Kidney (tissue), 14 donors: ENCODE measurements around the gene TTBK2. TPM values are rescaled to one million over a fixed set of nuclear protein-coding genes. Genes with fewer than 3 reads are reported as not detected.

Experiments used
- DNase-seq, 5 donors: peaks; one replicate each; pipeline ENCODE4 v3.0.0-alpha.2; 2013 to 2020
- FAIRE-seq: peaks from 2 replicates; lab custom pipeline; 2012; peaks lifted over from hg19 to GRCh38; lab: Jason Lieb, UNC
- H3K27ac ChIP-seq, 2 donors: one replicate each; pipeline ENCODE4 v1.7.0; 2013; ENCODE audit warnings: low read depth in 2 of 2, low read length in 2 of 2, inconsistent platforms in 1 of 2
- H3K27me3 ChIP-seq: one replicate; pipeline ENCODE4 v1.7.1; 2013; ENCODE audit warnings: low read length, inconsistent platforms; ENCODE audit not compliant: control insufficient read depth, insufficient read depth
- H3K36me3 ChIP-seq, 3 donors: one replicate each; pipeline versions ENCODE4 v1.7.0 to v1.7.1; 2013; ENCODE audit warnings: low read length in 3 of 3, control low read depth in 1 of 3, inconsistent platforms in 1 of 3; ENCODE audit not compliant: insufficient read depth in 3 of 3, control insufficient read depth in 2 of 3
- H3K4me1 ChIP-seq, 3 donors: one replicate each; pipeline versions ENCODE4 v1.7.0 to v1.7.1; 2013; ENCODE audit warnings: low read length in 3 of 3, inconsistent platforms in 1 of 3, low read depth in 1 of 3; ENCODE audit not compliant: control insufficient read depth in 2 of 3, insufficient read depth in 2 of 3
- H3K4me3 ChIP-seq, 3 donors: one replicate each; pipeline versions ENCODE4 v1.7.0 to v1.8.1; 2013; ENCODE audit warnings: low read length in 3 of 3, control low read depth in 1 of 3, inconsistent platforms in 1 of 3
- H3K9ac ChIP-seq, 3 donors: one replicate each; pipeline versions ENCODE4 v1.7.0 to v1.7.1; 2013; ENCODE audit warnings: low read length in 3 of 3, control low read depth in 1 of 3, inconsistent platforms in 1 of 3
- H3K9me3 ChIP-seq, 3 donors: one replicate each; pipeline versions ENCODE4 v1.7.0 to v1.7.1; 2013; ENCODE audit warnings: low read length in 3 of 3, control low read depth in 1 of 3, inconsistent platforms in 1 of 3; ENCODE audit not compliant: control insufficient read depth in 2 of 3, insufficient read depth in 1 of 3
- intact Hi-C: fragments of 100-400 bp; cut with DNase I; formaldehyde crosslinking; loops from one replicate; pipeline ENCODE4 v1.11.1; 2022
- polyA plus RNA-seq: library from polyadenylated mRNA; stranded (reverse); fragments of 350-450 nt; fragmentation: Illumina TruSeq; extraction: RNeasy Lipid Tissue Mini Kit (QIAGEN cat#74804); gene quantifications from one replicate; pipeline ENCODE4 v1.2.3, GENCODE V29; 2014; ENCODE audit warnings: low read depth, low replicate concordance; ENCODE audit not compliant: insufficient read depth
- total RNA-seq: library from RNA; stranded (reverse); fragmentation: NEBNext Ultra II Directional; extraction: Animal tissue kit (Norgen Biotek cat#: 25700); gene quantifications from one replicate; pipeline ENCODE4 v1.2.1, GENCODE V29; 2021
- TF ChIP-seq, protein P1 (sequence below): IDR thresholded peaks from 3 replicates; pipeline ENCODE4 v1.5.1; 2012; ENCODE audit warnings: mild to moderate bottlenecking, moderate library complexity, borderline replicate concordance; ENCODE audit not compliant: insufficient read depth; ENCODE audit errors: extremely low read depth
- donor health status: control.
- donor health status: control.
- donor health status: control.
- donor health status: control.
- donor health status: control.
- donor health status: DM: yes; HTN: yes; CAD: no.
- donor health status: Normal renal cell carcinoma (clear cell type).

Gene TTBK2
- total and polyA plus RNA-seq, 2 donors from 2014 or later = 1.9 to 19.1 TPM

DNA sequence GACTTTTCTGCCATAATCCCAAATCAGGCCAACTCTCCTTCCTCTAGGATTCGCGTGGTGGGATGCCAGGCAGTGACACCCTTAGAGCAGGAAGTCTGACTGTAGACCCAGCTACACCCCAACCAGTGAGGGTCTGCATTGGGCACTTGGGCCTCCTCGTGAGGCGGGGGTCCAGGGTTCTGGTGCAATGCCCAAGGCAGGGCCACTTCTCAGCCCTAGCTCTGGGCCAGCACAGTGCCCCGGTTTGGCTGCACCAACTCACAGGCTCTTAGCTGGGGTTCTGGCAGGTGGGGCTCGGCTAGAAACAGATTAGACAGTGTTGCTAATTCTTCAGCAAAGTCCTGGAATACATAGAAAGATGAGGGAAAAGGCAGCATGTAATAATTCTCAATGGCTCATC lies 196.3 kb downstream of the TTBK2 start:
- Histone ChIP-seq H3K27me3 (no peaks in the 10 kb centered on the region), H3K27ac (no peak overlapping the region), H3K9me3 (no peaks in the 10 kb centered on the region), H3K36me3 (peaks cover 2 to 33% (median 15%) of the 10 kb centered on the region in 3 donors), H3K4me1 (no peaks in the 10 kb centered on the region), H3K9ac (no peak overlapping the region), H3K4me3 (no peak overlapping the region)
- TF ChIP-seq, protein P1, sequence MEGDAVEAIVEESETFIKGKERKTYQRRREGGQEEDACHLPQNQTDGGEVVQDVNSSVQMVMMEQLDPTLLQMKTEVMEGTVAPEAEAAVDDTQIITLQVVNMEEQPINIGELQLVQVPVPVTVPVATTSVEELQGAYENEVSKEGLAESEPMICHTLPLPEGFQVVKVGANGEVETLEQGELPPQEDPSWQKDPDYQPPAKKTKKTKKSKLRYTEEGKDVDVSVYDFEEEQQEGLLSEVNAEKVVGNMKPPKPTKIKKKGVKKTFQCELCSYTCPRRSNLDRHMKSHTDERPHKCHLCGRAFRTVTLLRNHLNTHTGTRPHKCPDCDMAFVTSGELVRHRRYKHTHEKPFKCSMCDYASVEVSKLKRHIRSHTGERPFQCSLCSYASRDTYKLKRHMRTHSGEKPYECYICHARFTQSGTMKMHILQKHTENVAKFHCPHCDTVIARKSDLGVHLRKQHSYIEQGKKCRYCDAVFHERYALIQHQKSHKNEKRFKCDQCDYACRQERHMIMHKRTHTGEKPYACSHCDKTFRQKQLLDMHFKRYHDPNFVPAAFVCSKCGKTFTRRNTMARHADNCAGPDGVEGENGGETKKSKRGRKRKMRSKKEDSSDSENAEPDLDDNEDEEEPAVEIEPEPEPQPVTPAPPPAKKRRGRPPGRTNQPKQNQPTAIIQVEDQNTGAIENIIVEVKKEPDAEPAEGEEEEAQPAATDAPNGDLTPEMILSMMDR = no peak
- DNase-seq (no peak), FAIRE-seq (no peak)
- intact Hi-C loops = loop anchor here (10.0 kb wide), 1 partner anchor 201 kb away; the partner anchor contains the start of gene TTBK2

DNA sequence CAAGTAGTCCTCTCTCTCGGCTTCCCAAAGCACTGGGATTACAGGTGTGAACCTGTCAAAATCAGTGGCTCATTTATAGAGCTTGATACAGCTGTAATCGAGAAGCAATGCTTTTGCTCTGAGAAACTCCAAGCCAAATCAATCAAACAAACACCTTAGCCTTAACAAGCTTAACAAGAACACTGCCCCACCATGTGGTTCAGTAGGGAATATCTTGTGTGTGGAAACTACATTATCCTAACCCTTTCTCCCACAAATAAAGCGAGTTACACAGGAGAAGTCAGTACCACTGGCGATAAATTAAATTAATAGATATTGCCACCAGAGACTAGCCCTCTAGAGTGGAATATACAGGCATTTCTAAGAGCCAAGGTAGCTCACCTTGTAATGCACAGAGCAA lies 197.5 kb downstream of the TTBK2 start:
- H3K4me3 ChIP-seq = no peak overlapping the region
- FAIRE-seq (no peak), DNase-seq (no peak)
- TF ChIP-seq, protein P1 = no peak
- H3K36me3 ChIP-seq = peaks cover 2 to 31% (median 15%) of the 10 kb centered on the region in 3 donors
- intact Hi-C loops = loop anchor here (10.0 kb wide), 1 partner anchor 202 kb away; the partner anchor contains the start of gene TTBK2
- H3K4me1 ChIP-seq = no peaks in the 10 kb centered on the region
- no peaks in the 10 kb centered on the region for H3K9me3 ChIP-seq
- H3K27me3 ChIP-seq = no peaks in the 10 kb centered on the region
- H3K9ac ChIP-seq = no peak overlapping the region
- no peak overlapping the region for H3K27ac ChIP-seq

DNA sequence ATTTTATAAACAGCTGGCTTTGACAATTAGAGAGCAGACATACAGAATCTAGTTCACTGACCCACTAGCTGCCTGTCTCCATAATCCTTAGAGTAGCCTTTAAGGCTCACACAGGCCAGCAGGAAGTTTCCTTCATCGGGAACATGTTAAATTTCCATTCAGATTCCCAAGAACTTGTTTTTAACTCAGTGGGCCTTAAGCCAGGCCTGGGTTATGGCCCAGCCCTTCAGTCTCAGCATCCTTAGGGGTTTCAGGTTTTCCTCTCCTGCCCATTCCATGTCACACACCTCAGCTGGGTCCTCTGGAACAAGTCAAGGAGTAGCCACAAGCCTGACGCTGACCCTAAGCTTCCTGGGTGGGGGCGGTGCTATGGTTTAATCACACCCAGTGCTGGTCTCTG lies 198.7 kb downstream of the TTBK2 start:
- Histone ChIP-seq H3K27me3 (no peaks in the 10 kb centered on the region), H3K4me3 (no peak overlapping the region), H3K4me1 (no peaks in the 10 kb centered on the region), H3K36me3 (peaks cover 0 to 24% (median 15%) of the 10 kb centered on the region in 3 donors), H3K9ac (no peak overlapping the region), H3K9me3 (no peaks in the 10 kb centered on the region), H3K27ac (no peak overlapping the region)
- TF ChIP-seq, protein P1 = no peak
- intact Hi-C loops = loop anchor here (10.0 kb wide), 1 partner anchor 203 kb away; the partner anchor contains the start of gene TTBK2
- DNase-seq = no peak
- FAIRE-seq = no peak

DNA sequence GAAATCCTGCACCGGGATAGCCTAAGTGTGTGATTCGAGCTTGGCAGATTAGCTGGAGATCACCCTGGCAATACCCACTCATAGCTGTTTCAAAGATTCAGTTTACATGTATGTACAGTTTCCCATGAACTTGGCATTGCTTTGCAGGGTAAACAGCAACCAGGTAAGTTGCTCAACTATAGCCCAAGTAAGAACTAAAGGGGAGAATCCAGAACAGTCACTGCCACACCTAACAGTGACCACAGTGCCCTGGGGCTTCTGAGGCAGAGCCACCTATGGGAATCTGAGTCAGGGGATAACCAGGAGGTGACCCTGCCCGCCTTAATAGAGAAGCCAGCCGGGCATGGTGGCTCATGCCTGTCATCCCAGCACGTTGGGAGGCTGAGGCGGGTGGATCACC lies 199.6 kb downstream of the TTBK2 start:
- H3K36me3 ChIP-seq = peaks cover 0 to 24% (median 15%) of the 10 kb centered on the region in 3 donors
- intact Hi-C loops = loop anchor here (10.0 kb wide), 1 partner anchor 204 kb away; the partner anchor contains the start of gene TTBK2

More for the DNA sequence above, 199.6 kb downstream of the TTBK2 start:
- Histone ChIP-seq H3K9ac (no peak overlapping the region), H3K27me3 (no peaks in the 10 kb centered on the region), H3K9me3 (no peaks in the 10 kb centered on the region), H3K4me3 (no peak overlapping the region), H3K4me1 (no peaks in the 10 kb centered on the region), H3K27ac (no peak overlapping the region)
- no peak for FAIRE-seq
- TF ChIP-seq, protein P1 = no peak
- DNase-seq = no peak
